Measurements from ENCODE around the gene DNAJC19.
"Not testable (repeated sequence)": the region's sequence is repeated elsewhere in the genome, so short reads cannot be mapped to it uniquely, and the experiment has no call there.

DNAJC19 gene

GRCh38 chr3:180989291-180990163 is at the start of gene DNAJC19:
Gene DNAJC19 (minus strand): TSS chr3:180989736. CDS start chr3:180989602, 134 bp downstream.
- peak; percentile 81 for DNase-seq

GRCh38 chr3:181030948-181031347 is 41.4 kb upstream of the DNAJC19 start:
- DNase-seq = no peak

- no peak for DNase-seq
Observed at GRCh38 chr3:181025204-181025603, 35.7 kb upstream of the DNAJC19 start.

DNA sequence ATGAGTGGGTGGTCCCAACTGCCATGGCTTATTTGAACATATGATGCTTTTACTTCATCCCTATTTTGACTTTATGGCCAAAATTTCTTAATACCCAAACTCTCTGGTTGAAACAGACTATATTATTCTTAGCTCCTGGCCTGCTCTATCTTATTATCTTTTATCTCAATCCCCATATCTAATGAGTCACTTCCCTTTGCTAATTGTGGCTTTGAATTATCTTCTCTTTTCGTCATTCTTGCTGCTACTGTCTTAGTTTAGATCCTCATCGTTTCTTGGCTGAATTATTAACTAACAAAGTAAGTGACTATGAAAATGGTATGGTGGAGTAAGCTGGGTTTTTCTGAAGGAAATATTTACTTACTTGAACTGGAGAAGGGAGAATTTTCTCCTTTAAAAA is 28.2 kb upstream of the DNAJC19 start:
- DNase-seq = no peak

GRCh38 chr3:181009225-181009624 is 19.7 kb upstream of the DNAJC19 start:
- no peak for DNase-seq

- DNase-seq = no peak
Observed at GRCh38 chr3:181008796-181009195, 19.3 kb upstream of the DNAJC19 start.

GRCh38 chr3:181007262-181007661 is 17.7 kb upstream of the DNAJC19 start:
- DNase-seq = no peak

- DNase-seq = no peak
Observed at GRCh38 chr3:181006541-181006940, 17.0 kb upstream of the DNAJC19 start.

DNA sequence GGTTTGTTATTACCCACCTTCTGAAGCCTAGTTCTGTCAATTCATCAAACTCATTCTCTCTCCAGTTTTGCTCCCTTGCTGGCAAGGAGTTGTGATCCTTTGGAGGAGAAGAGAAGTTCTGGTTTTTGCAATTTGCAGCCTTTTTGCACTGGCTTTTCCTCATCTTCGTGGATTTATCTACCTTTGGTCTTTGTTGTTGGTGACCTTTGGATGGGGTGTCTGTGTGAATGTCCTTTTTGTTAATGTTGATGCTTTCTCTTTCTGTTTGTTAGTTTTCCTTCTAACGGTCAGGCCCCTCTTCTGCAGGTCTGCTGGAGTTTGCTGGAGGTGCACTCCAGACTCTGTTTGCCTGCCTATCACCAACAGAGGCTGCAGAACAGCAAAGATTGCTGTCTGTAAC is 13.9 kb upstream of the DNAJC19 start:
- not testable (repeated sequence) for DNase-seq

- not testable (repeated sequence) for DNase-seq
Observed at GRCh38 chr3:181002331-181002730, 12.8 kb upstream of the DNAJC19 start.

DNA sequence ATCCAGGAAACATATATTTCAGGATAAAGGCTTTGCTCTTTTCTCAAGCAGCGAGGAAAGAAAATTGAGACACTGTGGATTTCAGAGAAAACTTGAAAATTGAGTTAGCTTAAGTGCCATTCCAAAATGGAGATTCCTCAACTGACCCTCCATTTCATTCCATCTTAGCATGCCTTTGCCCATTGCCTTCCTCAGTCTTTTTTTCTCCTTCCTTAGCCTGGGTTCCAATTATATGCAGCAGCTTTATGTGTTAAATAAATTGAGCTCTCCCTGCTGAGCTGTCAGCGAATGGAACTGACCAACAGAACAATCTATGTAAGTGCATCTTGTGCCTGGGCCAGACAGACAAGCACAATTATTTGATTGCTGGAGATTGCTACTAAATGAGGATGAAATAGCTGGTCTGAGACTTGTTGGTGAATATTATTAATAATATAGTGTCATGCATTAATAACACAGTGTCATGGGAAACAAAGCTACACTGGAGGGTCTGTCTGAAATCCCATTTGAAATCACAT is 6.9 kb upstream of the DNAJC19 start:
- DNase-seq = no peak

GRCh38 chr3:180990505-180990904 is 969 bp upstream of the DNAJC19 start:
- DNase-seq = no peak

- DNase-seq = no peak
Observed at GRCh38 chr3:180987344-180987743, 2.2 kb downstream of the DNAJC19 start.

GRCh38 chr3:180986366-180986765 is 3.2 kb downstream of the DNAJC19 start:
- not testable (repeated sequence) for DNase-seq

DNA sequence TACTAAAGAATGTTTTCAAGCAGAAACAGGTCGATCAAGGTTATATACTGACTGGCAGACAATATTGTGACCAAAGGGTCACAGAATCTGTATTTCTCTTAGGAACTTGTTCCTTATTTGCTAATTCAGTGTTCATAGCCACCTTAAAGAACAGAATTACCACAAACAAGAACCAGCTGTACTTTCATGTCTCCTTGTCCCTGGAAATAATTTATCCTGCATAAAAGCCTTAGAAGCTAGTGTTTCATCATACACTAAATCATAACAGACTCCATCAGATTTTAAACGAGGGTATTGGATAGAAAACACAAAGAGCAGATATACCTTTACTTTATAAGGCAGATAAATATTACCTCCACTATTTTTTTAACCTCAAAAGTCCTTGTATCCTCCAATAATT is 6.4 kb downstream of the DNAJC19 start:
- DNase-seq = no peak

- no peak for DNase-seq
Observed at GRCh38 chr3:180981912-180982311, 7.6 kb downstream of the DNAJC19 start.

- no peak for DNase-seq
Observed at GRCh38 chr3:180980611-180981010, 8.9 kb downstream of the DNAJC19 start.

GRCh38 chr3:180979961-180980360 is 9.6 kb downstream of the DNAJC19 start:
- DNase-seq = no peak

GRCh38 chr3:180977498-180977897 is 12.0 kb downstream of the DNAJC19 start:
- no peak for DNase-seq

DNA sequence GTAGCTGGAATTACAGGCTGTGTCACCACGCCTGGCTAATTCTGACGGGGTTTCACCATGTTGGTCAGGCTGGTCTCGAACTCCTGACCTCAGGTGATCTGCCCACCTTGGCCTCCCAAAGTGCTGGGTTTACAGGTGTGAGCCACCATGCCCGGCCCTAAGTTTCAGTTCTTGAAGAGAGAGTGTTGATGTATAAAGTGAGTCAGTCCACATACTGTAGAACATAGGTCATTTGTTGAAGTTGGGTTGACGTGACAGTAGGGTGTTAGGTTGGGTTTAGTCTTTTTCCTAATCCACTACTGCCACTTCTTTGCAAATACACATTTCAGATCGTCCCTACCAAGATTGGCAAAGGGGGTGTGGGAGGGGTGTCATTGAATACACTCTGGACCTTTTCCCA is 15.2 kb downstream of the DNAJC19 start:
- DNase-seq = no peak

- no peak for DNase-seq
Observed at GRCh38 chr3:180973543-180973942, 16.0 kb downstream of the DNAJC19 start.

DNA sequence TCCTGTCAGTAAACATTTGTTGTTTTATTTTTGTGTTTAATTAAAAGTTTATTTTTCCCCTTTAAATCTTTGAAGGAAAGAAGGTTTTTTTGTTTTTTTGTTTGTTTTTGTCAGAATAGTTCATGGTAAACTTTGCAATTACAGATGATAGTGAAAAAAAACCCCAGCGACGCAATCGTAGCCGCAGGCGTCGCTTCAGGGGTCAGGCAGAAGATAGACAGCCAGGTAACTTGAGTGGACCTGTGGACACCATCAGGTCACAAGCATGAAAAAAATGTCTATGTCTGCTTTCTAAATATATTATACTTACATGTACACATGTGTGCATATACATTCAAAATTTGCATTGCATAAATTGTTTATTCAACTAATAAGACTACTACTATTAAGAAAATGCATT is 18.6 kb downstream of the DNAJC19 start:
- DNase-seq = no peak

GRCh38 chr3:180962530-180962929 is 27.0 kb downstream of the DNAJC19 start:
- no peak for DNase-seq

DNA sequence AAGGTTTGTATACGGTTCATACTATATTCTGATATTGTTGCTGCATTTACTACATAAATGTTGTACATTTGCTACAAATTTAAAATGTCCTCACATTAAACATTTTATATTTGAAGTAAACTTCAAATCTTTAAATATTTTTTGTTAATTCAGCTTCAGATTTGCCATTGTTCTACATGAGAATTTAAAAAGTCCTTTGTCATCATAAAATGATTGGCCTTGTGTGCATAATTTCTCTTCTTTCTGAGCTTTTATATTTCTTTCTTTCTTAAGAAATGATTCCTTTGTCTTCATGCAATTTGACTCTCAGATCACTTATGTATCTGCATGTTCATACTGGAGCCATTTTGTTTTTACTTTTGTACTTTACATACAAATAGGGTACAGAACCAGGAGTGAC is 28.0 kb downstream of the DNAJC19 start:
- DNase-seq = no peak

DNA sequence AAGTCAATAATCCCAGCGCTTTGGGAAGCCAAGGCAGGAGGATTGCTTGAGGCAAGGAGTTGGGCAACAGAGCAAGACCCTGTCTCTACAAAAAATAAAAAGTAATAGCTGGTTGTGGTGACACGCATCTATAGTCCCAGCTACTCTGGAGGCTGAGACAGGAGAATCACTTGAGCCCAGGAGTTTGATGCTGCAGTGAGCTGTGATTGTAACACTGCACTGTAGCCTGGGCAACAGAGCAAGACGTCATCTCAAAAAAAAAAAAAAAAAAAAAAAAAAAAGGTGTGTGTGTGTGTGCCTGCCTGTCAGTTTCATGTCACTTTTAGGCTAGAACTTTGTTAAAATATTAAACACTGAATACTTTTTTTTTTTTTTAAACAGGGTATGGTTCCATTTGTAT is 28.4 kb downstream of the DNAJC19 start:
- no peak for DNase-seq
